Activated CD8-positive, alpha-beta memory T cell treated with anti-CD3 and anti-CD28 coated beads, Interleukin-2, amount 50 U/mL, for 1 hour (primary cell): Measurements from ENCODE around the gene RPL36A.

Experiments
- DNase-seq: peaks from one replicate; pipeline ENCODE4 v3.0.0-alpha.2; 2020; ENCODE audit errors: extremely low read depth

The RPL36A gene

GRCh38 chrX:101442085-101442484, 51.3 kb downstream of the RPL36A start:
- DNase-seq, result no peak
